Mesothelial cell of epicardium (in vitro differentiated cells): ENCODE data around the gene ADARB2. TPM values are rescaled to one million over a fixed set of nuclear protein-coding genes. Genes with fewer than 3 reads are reported as not detected.
"Not testable (repeated sequence)": the region's sequence is repeated elsewhere in the genome, so short reads cannot be mapped to it uniquely, and the experiment has no call there.

ENCODE experiments used
- DNase-seq, 2 experiments: peaks; one replicate each; pipeline ENCODE4 v3.0.0; 2021; ENCODE audit warnings: low spot score in 2 of 2; ENCODE audit not compliant: unreplicated experiment in 2 of 2
- H3K27ac Mint-ChIP-seq: 2 replicates; pipeline ENCODE4 v1.8.0; 2021; ENCODE audit warnings: mixed read lengths
- H3K27me3 Mint-ChIP-seq: 2 replicates; pipeline ENCODE4 v1.8.0; 2021; ENCODE audit warnings: low read depth, mixed read lengths
- H3K36me3 Mint-ChIP-seq: 2 replicates; pipeline ENCODE4 v1.8.0; 2021; ENCODE audit warnings: mixed read lengths
- H3K4me1 Mint-ChIP-seq: 2 replicates; pipeline ENCODE4 v1.8.0; 2021; ENCODE audit warnings: mixed read lengths
- H3K4me3 Mint-ChIP-seq: 2 replicates; pipeline ENCODE4 v1.8.0; 2021; ENCODE audit warnings: mild to moderate bottlenecking, moderate library complexity, mixed read lengths
- H3K9me3 Mint-ChIP-seq: 2 replicates; pipeline ENCODE4 v1.8.0; 2021; ENCODE audit warnings: mixed read lengths
- total RNA-seq: library from RNA; stranded (reverse); gene quantifications from 3 replicates; pipeline ENCODE4 v1.2.1, GENCODE V29; 2021
- TF ChIP-seq, protein P1 (sequence below): fragments of 200-600 bp; sonication (generic); IDR thresholded peaks from one replicate; pipeline ENCODE4 v1.5.0; 2021; ENCODE audit warnings: antibody characterized with exemption; ENCODE audit not compliant: unreplicated experiment

The ADARB2 gene
- total RNA-seq, 1 donor from 2014 or later: 0.38 TPM

DNA sequence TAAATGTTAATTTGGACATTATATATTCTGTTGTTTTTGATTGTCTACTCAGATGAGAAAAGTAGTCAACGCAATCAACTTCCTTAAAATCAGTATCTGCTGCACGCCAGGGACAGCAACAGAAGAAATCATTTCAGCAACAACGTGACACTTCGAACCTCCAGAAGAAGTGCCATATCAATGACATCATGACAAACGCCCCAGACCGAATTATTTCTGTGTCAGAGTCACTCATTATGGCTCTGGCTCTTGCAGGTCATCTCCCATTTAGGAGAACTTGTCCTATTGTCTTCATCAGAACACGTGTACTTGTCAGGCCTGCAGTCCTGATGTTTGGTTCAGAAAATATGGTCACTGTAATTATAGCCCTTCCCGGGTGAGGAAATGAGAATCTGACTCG lies 276.3 kb downstream of the ADARB2 start:
- Mint-ChIP-seq H3K27ac (no peak overlapping the region), H3K27me3 (peaks cover 35% of the 10 kb centered on the region), H3K4me1 (peaks cover 14% of the 10 kb centered on the region), H3K9me3 (peaks cover 5% of the 10 kb centered on the region), H3K4me3 (no peak overlapping the region), H3K36me3 (no peaks in the 10 kb centered on the region)
- TF ChIP-seq, protein P1, sequence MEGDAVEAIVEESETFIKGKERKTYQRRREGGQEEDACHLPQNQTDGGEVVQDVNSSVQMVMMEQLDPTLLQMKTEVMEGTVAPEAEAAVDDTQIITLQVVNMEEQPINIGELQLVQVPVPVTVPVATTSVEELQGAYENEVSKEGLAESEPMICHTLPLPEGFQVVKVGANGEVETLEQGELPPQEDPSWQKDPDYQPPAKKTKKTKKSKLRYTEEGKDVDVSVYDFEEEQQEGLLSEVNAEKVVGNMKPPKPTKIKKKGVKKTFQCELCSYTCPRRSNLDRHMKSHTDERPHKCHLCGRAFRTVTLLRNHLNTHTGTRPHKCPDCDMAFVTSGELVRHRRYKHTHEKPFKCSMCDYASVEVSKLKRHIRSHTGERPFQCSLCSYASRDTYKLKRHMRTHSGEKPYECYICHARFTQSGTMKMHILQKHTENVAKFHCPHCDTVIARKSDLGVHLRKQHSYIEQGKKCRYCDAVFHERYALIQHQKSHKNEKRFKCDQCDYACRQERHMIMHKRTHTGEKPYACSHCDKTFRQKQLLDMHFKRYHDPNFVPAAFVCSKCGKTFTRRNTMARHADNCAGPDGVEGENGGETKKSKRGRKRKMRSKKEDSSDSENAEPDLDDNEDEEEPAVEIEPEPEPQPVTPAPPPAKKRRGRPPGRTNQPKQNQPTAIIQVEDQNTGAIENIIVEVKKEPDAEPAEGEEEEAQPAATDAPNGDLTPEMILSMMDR: no peak
- no peak for DNase-seq

DNA sequence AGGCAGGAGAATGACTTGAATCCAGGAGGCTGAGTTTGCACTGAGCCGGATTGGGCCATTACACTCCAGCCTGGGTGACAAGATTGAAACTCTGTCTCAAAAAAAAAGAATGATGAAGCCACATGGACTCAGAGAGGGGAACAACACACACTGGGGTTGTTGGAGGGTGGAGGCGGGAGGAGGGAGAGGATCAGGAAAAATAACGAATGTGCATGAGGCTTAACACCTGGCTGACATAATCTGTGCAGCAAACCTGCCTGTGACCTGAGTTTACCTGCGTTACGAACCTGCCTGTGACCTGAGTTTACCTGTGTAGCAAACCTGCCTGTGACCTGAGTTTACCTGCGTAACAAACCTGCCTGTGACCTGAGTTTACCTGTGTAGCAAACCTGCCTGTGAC lies 277.7 kb downstream of the ADARB2 start:
- not testable (repeated sequence) for H3K27ac Mint-ChIP-seq, H3K36me3 Mint-ChIP-seq, H3K4me1 Mint-ChIP-seq, H3K4me3 Mint-ChIP-seq, H3K9me3 Mint-ChIP-seq, DNase-seq
- H3K27me3 Mint-ChIP-seq: peaks cover 34% of the 10 kb centered on the region

DNA sequence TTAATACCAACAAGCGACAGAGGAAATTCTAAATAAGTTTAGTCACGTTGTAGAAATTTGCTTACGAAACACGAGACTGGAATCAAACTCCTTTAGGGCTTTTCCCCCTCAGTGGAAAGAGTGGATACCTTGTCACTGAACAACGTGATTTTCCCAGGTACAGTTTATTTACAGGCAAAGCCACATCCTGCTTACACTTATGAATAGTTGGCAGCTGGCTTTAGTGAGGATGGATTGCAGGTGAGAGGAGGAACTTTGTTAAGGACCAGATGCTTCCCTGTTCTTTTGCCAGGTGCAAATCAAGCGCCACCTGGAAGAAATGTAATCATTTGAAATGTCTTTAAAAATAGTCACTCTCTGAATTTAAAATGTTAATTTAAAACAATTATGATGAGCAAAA lies 282.4 kb downstream of the ADARB2 start:
- no peak overlapping the region for H3K27ac Mint-ChIP-seq
- DNase-seq: no peak
- TF ChIP-seq, protein P1: no peak
- H3K4me1 Mint-ChIP-seq: no peaks in the 10 kb centered on the region
- H3K9me3 Mint-ChIP-seq: peaks cover 10% of the 10 kb centered on the region
- H3K27me3 Mint-ChIP-seq: peaks cover 38% of the 10 kb centered on the region
- H3K4me3 Mint-ChIP-seq: no peak overlapping the region
- no peaks in the 10 kb centered on the region for H3K36me3 Mint-ChIP-seq

DNA sequence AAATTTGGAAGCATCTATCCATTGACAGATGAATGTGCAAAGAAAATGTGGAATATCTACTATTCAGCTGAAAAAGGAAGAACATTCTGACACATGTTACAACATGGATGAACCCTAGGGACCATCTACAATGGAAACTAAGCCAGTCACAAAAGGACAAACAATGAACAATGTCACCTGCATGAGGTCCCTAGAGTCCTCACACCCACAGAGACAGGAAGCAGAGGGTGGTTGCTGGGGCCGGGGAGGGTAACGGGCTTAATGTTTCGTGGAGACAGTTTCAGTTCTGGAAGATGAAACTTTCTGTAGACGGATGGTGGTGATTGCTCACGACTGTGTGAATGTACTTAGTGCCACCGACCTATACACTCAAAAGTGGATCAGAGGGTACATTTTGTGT lies 282.9 kb downstream of the ADARB2 start:
- Mint-ChIP-seq H3K4me3 (no peak overlapping the region), H3K9me3 (peaks cover 10% of the 10 kb centered on the region), H3K36me3 (no peaks in the 10 kb centered on the region), H3K27ac (no peak overlapping the region), H3K4me1 (no peaks in the 10 kb centered on the region), H3K27me3 (peaks cover 39% of the 10 kb centered on the region)
- DNase-seq: no peak
- TF ChIP-seq, protein P1: no peak

DNA sequence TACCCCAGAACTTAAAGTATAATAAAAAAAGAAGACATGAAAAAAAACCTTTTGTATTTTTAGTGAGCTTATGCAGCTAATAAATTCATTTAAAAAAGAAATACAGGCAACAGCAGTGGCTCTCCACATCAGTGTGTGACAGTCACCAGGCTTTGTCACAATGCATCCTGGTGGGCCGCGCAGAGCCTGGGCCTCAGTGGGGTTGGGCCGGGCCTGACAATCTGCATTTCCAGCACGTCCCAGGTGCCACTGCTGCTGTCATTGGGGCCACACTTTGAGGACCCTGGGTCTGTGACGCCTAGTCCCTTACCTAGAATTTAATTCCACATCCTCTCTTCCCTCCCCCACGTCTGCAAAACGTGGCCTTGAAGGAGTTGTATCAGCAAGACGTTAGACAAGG lies 284.5 kb downstream of the ADARB2 start:
- Mint-ChIP-seq H3K4me3 (no peak overlapping the region), H3K4me1 (peaks cover 5% of the 10 kb centered on the region)
- no peak for DNase-seq

DNA sequence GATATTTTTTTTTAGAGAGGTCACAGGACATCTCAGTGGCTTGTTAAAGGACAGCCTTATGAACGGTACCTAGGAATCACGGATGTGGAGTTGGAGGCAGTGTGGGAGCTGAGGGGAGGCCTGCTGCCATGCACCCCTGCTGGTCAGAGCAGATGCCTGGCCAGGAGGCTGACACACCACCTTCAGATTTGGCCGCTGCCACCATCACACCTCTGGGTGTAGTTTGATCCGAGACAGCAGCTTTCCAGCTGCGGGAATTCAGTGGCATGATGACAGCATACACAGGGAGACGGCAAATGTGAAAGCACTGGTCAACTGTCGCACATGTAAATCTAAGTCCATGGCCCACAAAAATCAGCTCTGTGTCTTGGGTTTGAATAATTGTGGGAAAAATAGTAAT lies 285.4 kb downstream of the ADARB2 start:
- Mint-ChIP-seq H3K27ac (no peak overlapping the region), H3K4me3 (no peak overlapping the region), H3K4me1 (peaks cover 5% of the 10 kb centered on the region), H3K27me3 (peaks cover 29% of the 10 kb centered on the region), H3K36me3 (no peaks in the 10 kb centered on the region), H3K9me3 (peaks cover 5% of the 10 kb centered on the region)
- TF ChIP-seq, protein P1: no peak
- no peak for DNase-seq

More for the DNA sequence above, 284.5 kb downstream of the ADARB2 start:
- Mint-ChIP-seq H3K27me3 (peaks cover 34% of the 10 kb centered on the region), H3K9me3 (peaks cover 5% of the 10 kb centered on the region), H3K27ac (no peak overlapping the region), H3K36me3 (no peaks in the 10 kb centered on the region)
- TF ChIP-seq, protein P1: no peak
